ENCODE data around the gene SFXN3. TPM values are rescaled to one million over a fixed set of nuclear protein-coding genes. Genes with fewer than 3 reads are reported as not detected.

SFXN3 gene
- total and polyA plus RNA-seq, 2 of the 13 experiments (the other 11 are each of a cell fraction or from before 2014, with no cell fraction given): 16.8 to 71.5 TPM

GRCh38 chr10:101018600-101019439 lies 12.2 kb upstream of the SFXN3 start (continued):
- TF ChIP-seq CAMTA2 (CRISPR knock-in tag; IDR thresholded peaks at IDR 0.05; ENCODE audit: borderline replicate concordance): peak; percentile 43
- 0 out of 2 replicates have a peak, but pooled peaks have one; percentile 19 for TF ChIP-seq MED1 (CRISPR knock-in tag; IDR thresholded peaks at IDR 0.05)
- TF ChIP-seq ZNF678 (CRISPR knock-in tag; IDR thresholded peaks at IDR 0.05): no peak; the same call in 1 of the 2 replicates
- TF ChIP-seq PHF5A (CRISPR knock-in tag; IDR thresholded peaks at IDR 0.05; ENCODE audit: low read depth, unreplicated experiment): no peak
- TF ChIP-seq TOPORS (CRISPR knock-in tag; IDR thresholded peaks at IDR 0.05): 0 out of 2 replicates have a peak, but pooled peaks have one; percentile 36
- TF ChIP-seq NFKB2 (CRISPR knock-in tag; IDR thresholded peaks at IDR 0.05; ENCODE audit: borderline replicate concordance): peak; percentile 39; the same call in 1 of the 2 replicates
- peak; percentile 58; the same call in 1 of the 2 replicates for TF ChIP-seq SMAD1 (CRISPR knock-in tag; IDR thresholded peaks at IDR 0.05; ENCODE audit: borderline replicate concordance, low read depth)
- peak; percentile 58; the same call in 1 of the 2 replicates for TF ChIP-seq ZNF354B (CRISPR knock-in tag; IDR thresholded peaks at IDR 0.05)
- peak; percentile 48; the same call in 1 of the 2 replicates for TF ChIP-seq TBX2 (CRISPR knock-in tag; IDR thresholded peaks at IDR 0.05; ENCODE audit: borderline replicate concordance)
- peak; percentile 53; the same call in 1 of the 2 replicates for TF ChIP-seq ZNF710 (CRISPR knock-in tag; IDR thresholded peaks at IDR 0.05; ENCODE audit: borderline replicate concordance)
- no peak for TF ChIP-seq POLR2AphosphoS2 (IDR thresholded peaks at IDR 0.05; ENCODE audit: low read depth, low read length)
- no peak for TF ChIP-seq CERS6 (CRISPR knock-in tag; IDR thresholded peaks at IDR 0.05)
- TF ChIP-seq LBX2 (CRISPR knock-in tag; IDR thresholded peaks at IDR 0.05; ENCODE audit: borderline replicate concordance): no peak
- TF ChIP-seq ZNF589 (CRISPR knock-in tag; conservative IDR thresholded peaks at IDR 0.05): no peak
- TF ChIP-seq ZNF33B (CRISPR knock-in tag; IDR thresholded peaks at IDR 0.05): peak; percentile 67; the same call in 1 of the 2 replicates
- TF ChIP-seq AGO2 (optimal IDR thresholded peaks at IDR 0.05; ENCODE audit: low read depth, low read length): no peak
- TF ChIP-seq ZNF775 (CRISPR knock-in tag; IDR thresholded peaks at IDR 0.05; ENCODE audit: borderline replicate concordance): no peak
- TF ChIP-seq ZNF512 (CRISPR knock-in tag; IDR thresholded peaks at IDR 0.05): peak; percentile 51; the same call in 1 of the 2 replicates
- TF ChIP-seq HDAC2 (CRISPR knock-in tag; IDR thresholded peaks at IDR 0.05): peak; percentile 62
- TF ChIP-seq ZNF296 (CRISPR knock-in tag; conservative IDR thresholded peaks at IDR 0.05): 0 out of 2 replicates have a peak, but pooled peaks have one; percentile 62
- peak; percentile 67 for TF ChIP-seq DMAP1 (CRISPR knock-in tag; IDR thresholded peaks at IDR 0.05)
- TF ChIP-seq ZNF598 (CRISPR knock-in tag; IDR thresholded peaks at IDR 0.05; ENCODE audit: borderline replicate concordance): peak; percentile 47; the same call in 1 of the 2 replicates
- peak; percentile 69; the same call in 1 of the 2 replicates for TF ChIP-seq EED (CRISPR knock-in tag; IDR thresholded peaks at IDR 0.05)
- no peak for TF ChIP-seq CCAR2 (optimal IDR thresholded peaks at IDR 0.05; ENCODE audit: low read depth, low read length)
- TF ChIP-seq ZNF562 (CRISPR knock-in tag; IDR thresholded peaks at IDR 0.05; ENCODE audit: borderline replicate concordance): no peak
